BE2C (cell line): Measurements from ENCODE around the gene INHBC.
"Not testable (repeated sequence)": the region's sequence is repeated elsewhere in the genome, so short reads cannot be mapped to it uniquely, and the experiment has no call there.

Experiments used
- DNase-seq: peaks from one replicate; pipeline ENCODE4 v3.0.0-alpha.2; 2020
- H3K27me3 ChIP-seq: fragments of 250-450 bp; sonication (Bioruptor Pico); 2 replicates; pipeline ENCODE4 v1.5.1; 2020; ENCODE audit warnings: mild to moderate bottlenecking
- H3K36me3 ChIP-seq: fragments of 250-450 bp; sonication (Bioruptor Pico); 2 replicates; pipeline ENCODE4 v1.5.1; 2020; ENCODE audit warnings: mild to moderate bottlenecking
- H3K4me1 ChIP-seq: fragments of 250-450 bp; sonication (Bioruptor Pico); 2 replicates; pipeline ENCODE4 v1.5.1; 2020
- H3K4me3 ChIP-seq: 2 replicates; pipeline ENCODE4 v1.5.1; 2011; ENCODE audit warnings: low read depth, low read length
- H3K9me3 ChIP-seq: fragments of 250-450 bp; sonication (Bioruptor Pico); 2 replicates; pipeline ENCODE4 v1.5.1; 2020
- TF ChIP-seq, protein P1 (sequence below): IDR thresholded peaks from 2 replicates; pipeline ENCODE4 v1.5.1; 2012; ENCODE audit warnings: mild to moderate bottlenecking, low read depth, low read length

INHBC gene

DNA sequence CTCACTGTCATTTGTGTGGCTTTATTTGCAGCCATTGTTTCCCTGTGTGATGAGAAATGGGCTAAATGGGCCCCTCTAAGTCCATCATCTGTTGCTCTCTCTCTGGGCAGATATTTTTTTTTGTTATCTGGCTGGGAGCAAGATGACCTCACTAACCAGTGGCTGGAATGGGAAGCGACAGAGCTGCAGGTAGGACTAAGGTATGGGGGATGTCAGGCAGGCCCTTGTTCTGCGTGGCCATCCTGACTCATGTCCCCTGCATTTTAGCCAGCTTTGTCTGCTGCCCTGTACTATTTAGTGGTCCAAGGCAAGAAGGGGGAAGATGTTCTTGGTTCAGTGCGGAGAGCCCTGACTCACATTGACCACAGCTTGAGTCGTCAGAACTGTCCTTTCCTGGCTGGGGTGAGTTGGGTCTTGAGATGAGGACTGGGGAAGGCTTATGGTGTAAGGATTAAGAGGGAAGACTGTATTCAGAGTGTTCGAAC lies 54.6 kb downstream of the INHBC start:
- Histone ChIP-seq H3K9me3 (no peaks in the 10 kb centered on the region), H3K36me3 (peaks cover 47% of the 10 kb centered on the region), H3K27me3 (no peaks in the 10 kb centered on the region), H3K4me1 (no peaks in the 10 kb centered on the region), H3K4me3 (peak overlapping the region; percentile 90)
- DNase-seq, result no peak
- TF ChIP-seq, protein P1, sequence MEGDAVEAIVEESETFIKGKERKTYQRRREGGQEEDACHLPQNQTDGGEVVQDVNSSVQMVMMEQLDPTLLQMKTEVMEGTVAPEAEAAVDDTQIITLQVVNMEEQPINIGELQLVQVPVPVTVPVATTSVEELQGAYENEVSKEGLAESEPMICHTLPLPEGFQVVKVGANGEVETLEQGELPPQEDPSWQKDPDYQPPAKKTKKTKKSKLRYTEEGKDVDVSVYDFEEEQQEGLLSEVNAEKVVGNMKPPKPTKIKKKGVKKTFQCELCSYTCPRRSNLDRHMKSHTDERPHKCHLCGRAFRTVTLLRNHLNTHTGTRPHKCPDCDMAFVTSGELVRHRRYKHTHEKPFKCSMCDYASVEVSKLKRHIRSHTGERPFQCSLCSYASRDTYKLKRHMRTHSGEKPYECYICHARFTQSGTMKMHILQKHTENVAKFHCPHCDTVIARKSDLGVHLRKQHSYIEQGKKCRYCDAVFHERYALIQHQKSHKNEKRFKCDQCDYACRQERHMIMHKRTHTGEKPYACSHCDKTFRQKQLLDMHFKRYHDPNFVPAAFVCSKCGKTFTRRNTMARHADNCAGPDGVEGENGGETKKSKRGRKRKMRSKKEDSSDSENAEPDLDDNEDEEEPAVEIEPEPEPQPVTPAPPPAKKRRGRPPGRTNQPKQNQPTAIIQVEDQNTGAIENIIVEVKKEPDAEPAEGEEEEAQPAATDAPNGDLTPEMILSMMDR, result no peak

DNA sequence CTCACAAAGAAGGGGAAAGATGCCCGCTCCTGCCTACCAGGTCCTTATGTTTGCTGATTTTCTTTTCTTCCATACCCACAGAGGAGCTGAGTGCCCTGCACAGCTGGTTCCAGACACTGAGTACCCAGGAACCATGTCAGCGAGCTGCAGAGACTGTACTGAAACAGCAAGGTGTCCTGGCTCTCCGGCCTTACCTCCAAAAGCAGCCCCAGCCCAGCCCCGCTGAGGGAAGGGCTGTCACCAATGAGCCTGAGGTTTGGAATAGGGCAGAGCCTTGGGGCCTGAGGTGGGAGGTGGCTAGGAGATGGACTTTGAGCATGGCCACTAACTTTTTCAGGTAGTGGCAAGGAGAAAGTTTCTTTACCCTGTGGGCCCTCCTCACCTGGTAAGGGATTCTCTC lies 55.5 kb downstream of the INHBC start:
- H3K4me1 ChIP-seq, result no peaks in the 10 kb centered on the region
- TF ChIP-seq, protein P1, result no peak
- no peak overlapping the region for H3K4me3 ChIP-seq
- no peak for DNase-seq
- no peaks in the 10 kb centered on the region for H3K27me3 ChIP-seq
- H3K36me3 ChIP-seq, result peaks cover 50% of the 10 kb centered on the region
- no peaks in the 10 kb centered on the region for H3K9me3 ChIP-seq

- DNase-seq, result no peak
Observed at GRCh38 chr12:57491393-57492280, 57.1 kb downstream of the INHBC start.

DNA sequence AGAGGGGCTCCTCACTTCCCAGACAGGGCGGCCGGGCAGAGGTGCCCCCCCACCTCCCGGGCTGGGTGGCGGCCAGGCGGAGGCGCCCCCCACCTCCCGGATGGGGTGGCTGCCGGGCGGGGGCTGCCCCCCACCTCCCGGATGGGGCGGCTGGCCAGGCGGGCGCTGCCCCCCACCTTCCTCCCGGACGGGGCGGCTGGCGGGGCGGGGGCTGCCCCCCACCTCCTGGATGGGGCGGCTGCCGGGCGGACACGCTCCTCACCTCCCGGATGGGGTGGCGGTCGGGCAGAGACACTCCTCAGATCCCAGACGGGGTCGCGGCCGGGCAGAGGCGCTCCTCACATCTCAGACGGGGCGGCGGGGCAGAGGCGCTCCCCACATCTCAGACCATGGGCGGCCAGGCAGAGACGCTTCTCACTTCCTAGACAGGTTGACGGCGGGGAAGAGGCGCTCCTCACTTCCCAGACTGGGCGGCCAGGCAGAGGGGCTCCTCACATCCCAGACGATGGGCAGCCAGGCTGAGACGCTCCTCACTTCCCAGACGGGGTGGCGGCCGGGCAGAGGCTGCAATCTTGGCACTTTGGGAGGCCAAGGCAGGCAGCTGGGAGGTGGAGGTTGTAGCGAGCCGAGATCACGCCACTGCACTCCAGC lies 60.6 kb downstream of the INHBC start:
- not testable (repeated sequence) for H3K9me3 ChIP-seq, H3K4me1 ChIP-seq, DNase-seq, H3K27me3 ChIP-seq, H3K4me3 ChIP-seq
- peaks cover 74% of the 10 kb centered on the region for H3K36me3 ChIP-seq

More at GRCh38 chr12:57491393-57492280, 57.1 kb downstream of the INHBC start:
- H3K4me1 ChIP-seq, result no peaks in the 10 kb centered on the region
- TF ChIP-seq, protein P1, result peak; percentile 42
- H3K27me3 ChIP-seq, result no peaks in the 10 kb centered on the region
- H3K36me3 ChIP-seq, result peaks cover 58% of the 10 kb centered on the region
- no peak overlapping the region for H3K4me3 ChIP-seq
- no peaks in the 10 kb centered on the region for H3K9me3 ChIP-seq

GRCh38 chr12:57496822-57497221 lies 62.2 kb downstream of the INHBC start:
- TF ChIP-seq, protein P1, result no peak
- peaks cover 76% of the 10 kb centered on the region for H3K36me3 ChIP-seq
- no peak for DNase-seq
- no peaks in the 10 kb centered on the region for H3K9me3 ChIP-seq
- H3K4me3 ChIP-seq, result no peak overlapping the region
- no peaks in the 10 kb centered on the region for H3K27me3 ChIP-seq
- no peaks in the 10 kb centered on the region for H3K4me1 ChIP-seq

DNA sequence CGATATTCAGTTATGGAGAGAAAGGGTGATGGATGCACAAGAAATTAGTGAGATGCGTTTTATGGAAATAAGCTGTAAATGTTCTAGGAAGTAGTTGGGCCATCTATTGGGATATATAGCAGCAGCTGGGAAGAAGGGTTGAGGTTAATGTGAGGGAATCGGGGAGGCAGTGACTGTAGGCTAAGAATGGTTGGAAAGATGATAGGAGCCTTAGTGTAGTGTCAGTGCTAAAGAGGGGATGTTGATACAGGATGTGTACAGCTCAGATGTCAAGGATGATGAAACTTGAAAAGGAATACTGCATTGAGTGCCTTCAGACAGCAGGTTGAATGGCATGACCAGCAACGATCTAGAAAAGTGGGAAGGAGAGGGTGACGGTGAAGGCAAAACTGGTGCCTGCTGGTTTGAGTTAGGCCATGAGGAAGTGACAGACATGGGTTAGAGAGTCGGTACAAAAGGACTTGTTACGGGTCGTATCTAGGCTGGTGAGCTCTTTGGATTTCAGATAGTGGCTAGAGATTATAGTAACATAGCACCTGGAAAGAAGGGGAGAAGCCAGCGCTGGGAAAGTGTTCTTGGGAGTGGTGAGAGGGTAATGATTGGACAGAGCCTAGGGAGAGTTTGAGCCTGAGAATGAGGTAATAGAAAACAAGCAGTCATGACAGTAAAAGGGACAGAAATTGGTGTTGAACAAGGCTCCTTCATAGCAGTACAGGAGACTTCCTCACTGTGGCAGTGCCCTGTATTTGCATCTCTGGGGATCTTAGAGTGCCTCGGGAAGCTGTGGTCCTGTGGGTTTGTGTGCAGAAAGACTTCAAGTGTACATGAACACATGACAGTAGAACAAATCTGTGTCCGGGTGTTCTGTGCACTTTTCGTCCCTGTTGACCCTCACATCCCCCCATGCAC lies 62.9 kb downstream of the INHBC start:
- DNase-seq, result no peak
- no peaks in the 10 kb centered on the region for H3K4me1 ChIP-seq
- no peaks in the 10 kb centered on the region for H3K27me3 ChIP-seq
- TF ChIP-seq, protein P1, result no peak
- H3K4me3 ChIP-seq, result no peak overlapping the region
- no peaks in the 10 kb centered on the region for H3K9me3 ChIP-seq
- H3K36me3 ChIP-seq, result peaks cover 76% of the 10 kb centered on the region
